ENCODE results near the gene B4GALT3.

Gene B4GALT3

GRCh38 chr1:161201836-161202712, 24.8 kb upstream of the B4GALT3 start, which contains the start of gene NDUFS2:
TSS of gene NDUFS2 (plus strand) at chr1:161202367. CDS start at chr1:161202386, 19 bp downstream.
- Histone ChIP-seq H3K4me1 (ENCODE audit: control insufficient read depth, insufficient read depth, low read length, poor library complexity, severe bottlenecking) (peaks cover 28% of the 10 kb centered on the region), H3K27ac (ENCODE audit: low read depth, low read length, severe bottlenecking) (peak within 1 kb of the TSS; percentile 88), H3K4me3 (ENCODE audit: extremely low read depth, insufficient read depth, low read length, poor library complexity, severe bottlenecking) (peak within 1 kb of the TSS; percentile 89), H3K9me3 (ENCODE audit: control insufficient read depth, low read length) (no peaks in the 10 kb centered on the region), H3K36me3 (ENCODE audit: control insufficient read depth, insufficient read depth, low read length) (peaks cover 36% of the 10 kb centered on the region)
- 7 to 8% methylated on average over 47 of the region's 53 CpGs for WGBS, 2 experiments (ENCODE audit: insufficient coverage in 2 of 2)

- no peaks in the 10 kb centered on the region for H3K9me3 ChIP-seq (ENCODE audit: control insufficient read depth, low read length)
- peak overlapping the region; percentile 88 for H3K27ac ChIP-seq (ENCODE audit: low read depth, low read length, severe bottlenecking)
- H3K36me3 ChIP-seq (ENCODE audit: control insufficient read depth, insufficient read depth, low read length): peaks cover 29% of the 10 kb centered on the region
- 97% methylated on average over 6 to 8 of the region's 13 CpGs for WGBS, 2 experiments (ENCODE audit: insufficient coverage in 2 of 2)
- peak overlapping the region; percentile 89 for H3K4me3 ChIP-seq (ENCODE audit: extremely low read depth, insufficient read depth, low read length, poor library complexity, severe bottlenecking)
- H3K4me1 ChIP-seq (ENCODE audit: control insufficient read depth, insufficient read depth, low read length, poor library complexity, severe bottlenecking): peaks cover 28% of the 10 kb centered on the region
These were observed 23.9 kb upstream of the B4GALT3 start for GRCh38 chr1:161200992-161201835.

GRCh38 chr1:161200421-161200991, 23.2 kb upstream of the B4GALT3 start:
- Histone ChIP-seq H3K4me3 (ENCODE audit: extremely low read depth, insufficient read depth, low read length, poor library complexity, severe bottlenecking) (no peak overlapping the region), H3K9me3 (ENCODE audit: control insufficient read depth, low read length) (no peaks in the 10 kb centered on the region), H3K4me1 (ENCODE audit: control insufficient read depth, insufficient read depth, low read length, poor library complexity, severe bottlenecking) (peaks cover 28% of the 10 kb centered on the region), H3K27ac (ENCODE audit: low read depth, low read length, severe bottlenecking) (peak overlapping the region; percentile 88), H3K36me3 (ENCODE audit: control insufficient read depth, insufficient read depth, low read length) (peaks cover 22% of the 10 kb centered on the region)
- WGBS, 2 experiments (ENCODE audit: insufficient coverage in 2 of 2): 75% methylated on average over 5 of the region's 5 CpGs; no CpG with 5 or more reads in 1 of the 2 experiments

GRCh38 chr1:161199506-161200139, 22.3 kb upstream of the B4GALT3 start:
- no peak overlapping the region for H3K4me3 ChIP-seq (ENCODE audit: extremely low read depth, insufficient read depth, low read length, poor library complexity, severe bottlenecking)
- peaks cover 32% of the 10 kb centered on the region for H3K4me1 ChIP-seq (ENCODE audit: control insufficient read depth, insufficient read depth, low read length, poor library complexity, severe bottlenecking)

GRCh38 chr1:161198897-161199431, 21.7 kb upstream of the B4GALT3 start, which contains the start of gene ADAMTS4:
TSS of gene ADAMTS4 (minus strand) at chr1:161199054. CDS start at chr1:161198627, 427 bp downstream.
- H3K36me3 ChIP-seq (ENCODE audit: control insufficient read depth, insufficient read depth, low read length): peaks cover 8% of the 10 kb centered on the region
- 60 to 68% methylated on average over 7 to 9 of the region's 11 CpGs for WGBS, 2 experiments (ENCODE audit: insufficient coverage in 2 of 2)
- peak within 1 kb of the TSS; percentile 88 for H3K27ac ChIP-seq (ENCODE audit: low read depth, low read length, severe bottlenecking)
- no peaks in the 10 kb centered on the region for H3K9me3 ChIP-seq (ENCODE audit: control insufficient read depth, low read length)
- peak within 1 kb of the TSS; percentile 16 for H3K4me3 ChIP-seq (ENCODE audit: extremely low read depth, insufficient read depth, low read length, poor library complexity, severe bottlenecking)
- H3K4me1 ChIP-seq (ENCODE audit: control insufficient read depth, insufficient read depth, low read length, poor library complexity, severe bottlenecking): peaks cover 32% of the 10 kb centered on the region

More at GRCh38 chr1:161199506-161200139, 22.3 kb upstream of the B4GALT3 start:
- H3K9me3 ChIP-seq (ENCODE audit: control insufficient read depth, low read length): no peaks in the 10 kb centered on the region
- peak overlapping the region; percentile 88 for H3K27ac ChIP-seq (ENCODE audit: low read depth, low read length, severe bottlenecking)
- peaks cover 15% of the 10 kb centered on the region for H3K36me3 ChIP-seq (ENCODE audit: control insufficient read depth, insufficient read depth, low read length)
- 68 to 80% methylated on average over 1 to 5 of the region's 5 CpGs for WGBS, 2 experiments (ENCODE audit: insufficient coverage in 2 of 2)

- Histone ChIP-seq H3K9me3 (ENCODE audit: control insufficient read depth, low read length) (no peaks in the 10 kb centered on the region), H3K27ac (ENCODE audit: low read depth, low read length, severe bottlenecking) (peak overlapping the region; percentile 2), H3K36me3 (ENCODE audit: control insufficient read depth, insufficient read depth, low read length) (peaks cover 2% of the 10 kb centered on the region), H3K4me3 (ENCODE audit: extremely low read depth, insufficient read depth, low read length, poor library complexity, severe bottlenecking) (peak overlapping the region; percentile 16), H3K4me1 (ENCODE audit: control insufficient read depth, insufficient read depth, low read length, poor library complexity, severe bottlenecking) (peaks cover 30% of the 10 kb centered on the region)
- WGBS, 2 experiments (ENCODE audit: insufficient coverage in 2 of 2): 33 to 38% methylated on average over 16 to 18 of the region's 20 CpGs
These were observed 21.0 kb upstream of the B4GALT3 start for GRCh38 chr1:161198194-161198896.

- Histone ChIP-seq H3K4me1 (ENCODE audit: control insufficient read depth, insufficient read depth, low read length, poor library complexity, severe bottlenecking) (peaks cover 28% of the 10 kb centered on the region), H3K36me3 (ENCODE audit: control insufficient read depth, insufficient read depth, low read length) (no peaks in the 10 kb centered on the region), H3K27ac (ENCODE audit: low read depth, low read length, severe bottlenecking) (peak overlapping the region; percentile 85), H3K4me3 (ENCODE audit: extremely low read depth, insufficient read depth, low read length, poor library complexity, severe bottlenecking) (peak overlapping the region; percentile 2), H3K9me3 (ENCODE audit: control insufficient read depth, low read length) (no peaks in the 10 kb centered on the region)
- 92 to 93% methylated on average over 9 to 10 of the region's 11 CpGs for WGBS, 2 experiments (ENCODE audit: insufficient coverage in 2 of 2)
These were observed 20.4 kb upstream of the B4GALT3 start for GRCh38 chr1:161197560-161198193.

GRCh38 chr1:161196521-161197451, 19.5 kb upstream of the B4GALT3 start:
- H3K36me3 ChIP-seq (ENCODE audit: control insufficient read depth, insufficient read depth, low read length): no peaks in the 10 kb centered on the region
- peaks cover 26% of the 10 kb centered on the region for H3K4me1 ChIP-seq (ENCODE audit: control insufficient read depth, insufficient read depth, low read length, poor library complexity, severe bottlenecking)
- H3K9me3 ChIP-seq (ENCODE audit: control insufficient read depth, low read length): no peaks in the 10 kb centered on the region
- no peak overlapping the region for H3K4me3 ChIP-seq (ENCODE audit: extremely low read depth, insufficient read depth, low read length, poor library complexity, severe bottlenecking)
- WGBS, 2 experiments (ENCODE audit: insufficient coverage in 2 of 2): 82% methylated on average over 19 to 22 of the region's 27 CpGs
- H3K27ac ChIP-seq (ENCODE audit: low read depth, low read length, severe bottlenecking): peak overlapping the region; percentile 85

Data from mesodermal cell (in vitro differentiated cells).